Activated T-cell treated with anti-CD3 and anti-CD28 coated beads for 24 hours (primary cell): ENCODE results near the gene C10orf105.

Experiments
- DNase-seq: peaks from one replicate; pipeline ENCODE4 v3.0.0-alpha.2; 2020; ENCODE audit warnings: low read depth

C10orf105 gene, protein sequence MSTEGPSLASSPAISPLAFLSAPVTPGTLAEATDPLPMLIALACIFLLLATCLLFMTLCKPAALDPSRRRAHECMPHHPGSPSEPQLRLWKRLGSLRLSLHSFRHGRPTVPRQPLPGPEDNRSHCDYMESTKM

DNA sequence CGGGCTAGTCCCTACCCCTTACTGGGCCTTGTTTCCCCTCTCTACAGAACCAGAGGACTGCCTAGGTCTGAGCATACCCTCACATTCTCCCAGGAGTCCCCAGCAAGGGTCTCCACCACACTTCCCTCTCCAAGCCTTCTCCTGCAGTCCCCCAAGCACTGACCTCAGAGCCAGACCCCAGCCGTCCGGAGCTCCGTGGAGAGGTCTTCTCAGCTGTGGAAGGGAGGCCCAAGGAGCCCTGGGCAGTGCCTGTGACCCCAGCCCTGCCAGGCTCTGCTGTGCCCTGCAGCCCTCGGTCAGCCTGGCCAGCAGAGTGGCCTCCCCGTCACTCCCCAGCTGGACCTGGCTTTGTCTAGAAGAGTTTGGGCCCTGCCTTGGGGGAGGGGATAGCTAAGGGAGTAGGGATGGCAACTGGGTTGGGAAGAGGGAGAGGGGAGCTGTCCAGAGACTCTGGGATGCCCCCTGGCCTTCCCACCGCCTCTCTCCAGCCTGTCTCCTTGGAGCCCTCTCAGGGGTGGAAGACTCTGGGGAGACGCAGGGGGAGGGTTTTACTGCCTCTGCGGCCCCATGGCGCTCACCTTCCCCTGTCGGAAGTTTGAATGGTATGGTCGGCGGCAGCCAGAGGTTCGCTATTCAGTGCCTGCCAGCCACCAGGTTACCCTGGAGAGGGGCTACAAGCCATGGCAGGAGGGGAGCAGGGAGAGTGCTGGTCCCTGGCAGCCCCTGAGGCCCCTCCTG lies at the start of gene C10orf105:
Gene C10orf105 (minus strand): TSS at position 315 of the 738 bp plus-strand sequence. CDS start 3,441 bp downstream, outside the sequence.
- DNase-seq: no peak

DNA sequence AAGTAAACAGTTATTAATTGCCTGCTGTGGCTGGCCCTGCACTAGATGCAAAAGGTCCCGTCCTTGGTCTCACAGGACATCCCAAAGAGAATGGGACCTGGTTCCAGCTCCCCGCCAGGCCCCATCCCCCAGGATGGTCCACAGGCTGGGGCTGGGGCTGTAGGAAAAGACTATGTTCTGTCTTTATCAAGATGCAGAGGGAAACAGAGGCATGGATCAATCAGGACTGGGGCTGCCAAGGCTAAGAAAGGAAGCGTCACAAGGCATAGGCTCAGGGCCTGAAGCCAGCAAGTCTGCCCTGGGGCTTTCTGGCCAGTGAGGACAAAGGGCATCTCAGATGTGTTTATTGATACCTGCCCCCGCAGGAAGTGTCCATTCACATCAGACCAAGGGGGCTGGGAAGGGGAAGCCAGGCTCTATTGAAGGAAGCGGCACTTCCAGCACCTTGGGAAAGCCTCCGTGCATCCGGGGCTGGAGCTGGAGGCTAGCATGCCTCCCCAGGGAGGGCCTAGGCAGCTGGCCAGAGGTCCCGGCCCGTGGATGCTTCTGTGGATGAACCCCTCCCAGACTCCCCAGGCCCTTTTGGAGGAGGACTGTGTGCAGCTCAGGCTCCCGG lies 48.0 kb upstream of the C10orf105 start:
- DNase-seq: no peak

DNA sequence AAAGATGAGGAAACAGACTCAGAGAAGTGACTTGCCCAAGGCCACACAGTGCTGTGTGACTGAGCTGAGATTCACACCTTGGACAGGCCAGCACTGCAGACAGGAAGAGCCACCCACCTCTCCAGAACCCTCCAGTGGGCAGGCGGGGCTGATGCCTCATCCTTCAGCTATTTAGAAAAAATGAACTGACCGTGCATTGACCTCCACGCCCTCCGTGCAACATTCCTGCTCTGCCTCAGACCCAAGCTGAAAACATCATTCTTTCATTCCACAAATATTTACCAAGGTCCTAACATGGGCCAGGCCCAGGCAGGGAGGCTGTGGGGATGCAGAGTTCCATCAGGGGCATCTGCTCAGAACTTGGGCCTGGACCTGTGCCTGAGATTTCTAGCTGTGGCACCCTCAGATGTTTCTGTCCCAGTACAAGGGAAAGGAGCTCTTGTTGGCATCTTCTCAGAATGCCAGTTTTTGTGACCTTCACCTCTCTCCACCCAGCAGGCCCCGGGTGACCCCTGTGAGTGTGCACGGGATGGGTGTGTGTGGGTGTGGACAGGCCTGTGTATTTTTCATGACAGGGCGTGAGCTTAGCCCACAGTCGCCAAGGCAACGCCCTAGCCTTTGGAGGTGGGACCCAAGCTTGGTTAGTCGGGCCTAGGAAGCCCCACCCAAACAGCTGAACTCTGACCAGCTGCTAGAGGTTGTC lies 47.3 kb upstream of the C10orf105 start:
- no peak for DNase-seq

DNA sequence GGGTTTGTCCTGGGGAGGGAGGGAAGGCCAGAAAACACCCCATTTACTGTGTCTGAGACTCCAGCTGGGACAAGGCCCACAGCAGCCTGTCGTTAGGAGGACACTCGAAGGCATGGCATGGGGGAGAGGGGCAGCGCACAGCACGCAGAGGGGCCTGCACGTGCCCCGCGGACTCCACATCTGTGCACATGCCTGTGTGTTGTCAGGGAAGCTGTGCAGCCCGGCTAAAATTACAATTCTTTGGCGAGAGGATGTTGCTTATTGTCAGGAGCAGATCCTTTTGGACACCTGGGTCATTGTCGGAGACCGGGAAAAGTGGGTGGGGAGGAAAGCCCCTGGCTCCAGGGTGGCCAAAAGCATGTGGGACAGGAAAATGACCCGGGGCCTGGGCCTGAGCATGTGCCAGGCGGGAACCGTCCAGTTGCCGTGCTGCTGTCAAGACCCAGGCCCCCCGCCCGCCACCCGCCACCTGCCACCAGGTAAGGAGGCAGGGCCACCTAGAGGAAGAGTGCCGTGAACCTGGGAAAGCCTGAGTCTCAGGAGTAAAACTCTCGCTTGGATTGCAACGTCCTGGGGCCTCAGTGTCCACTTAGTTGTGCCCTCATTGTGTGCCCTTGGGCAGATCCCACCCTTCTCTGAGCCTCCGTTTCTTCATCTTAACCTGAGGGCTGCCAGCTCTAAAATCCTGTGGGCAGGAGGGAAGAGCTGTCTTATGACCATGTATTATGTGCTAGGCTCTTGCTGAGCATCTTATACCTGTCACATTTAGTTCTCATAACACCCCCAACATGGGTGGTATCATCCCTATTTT lies 46.5 kb upstream of the C10orf105 start:
- DNase-seq: no peak

DNA sequence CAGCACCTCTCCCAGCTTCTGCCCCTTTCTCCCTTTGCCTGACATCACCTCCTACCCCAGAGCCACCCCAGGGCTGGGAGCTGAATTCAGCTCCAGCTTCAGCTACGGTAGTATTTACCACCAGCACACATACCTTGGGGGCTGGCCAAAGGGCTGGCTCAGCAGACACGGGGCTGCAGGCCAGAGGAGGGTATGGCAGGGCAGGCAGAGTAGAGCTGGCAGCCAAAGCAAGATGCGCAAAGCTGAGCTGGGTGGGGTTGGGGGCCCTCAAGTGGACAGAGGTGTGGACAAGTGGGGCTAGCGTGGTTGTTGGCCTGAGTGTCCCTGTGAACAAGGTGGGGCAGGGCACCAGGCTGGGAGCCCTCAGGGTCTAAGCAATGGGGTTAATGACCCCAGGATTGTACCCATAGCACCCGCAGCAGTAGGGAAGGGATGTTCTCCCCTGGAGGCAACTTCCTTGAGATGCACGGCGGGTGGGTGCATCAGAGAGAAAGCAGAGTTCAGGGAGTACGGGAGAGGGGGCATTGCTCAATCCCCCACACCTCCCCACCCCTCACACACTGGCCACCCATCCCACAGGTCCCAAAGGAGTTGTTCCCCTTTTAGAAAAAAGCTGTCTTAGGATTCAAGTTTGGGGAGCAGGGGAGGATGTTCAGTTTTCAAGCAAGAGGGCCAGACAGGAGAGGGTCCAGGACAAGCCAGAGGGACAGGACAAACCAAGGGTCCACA lies 45.8 kb upstream of the C10orf105 start:
- no peak for DNase-seq

DNA sequence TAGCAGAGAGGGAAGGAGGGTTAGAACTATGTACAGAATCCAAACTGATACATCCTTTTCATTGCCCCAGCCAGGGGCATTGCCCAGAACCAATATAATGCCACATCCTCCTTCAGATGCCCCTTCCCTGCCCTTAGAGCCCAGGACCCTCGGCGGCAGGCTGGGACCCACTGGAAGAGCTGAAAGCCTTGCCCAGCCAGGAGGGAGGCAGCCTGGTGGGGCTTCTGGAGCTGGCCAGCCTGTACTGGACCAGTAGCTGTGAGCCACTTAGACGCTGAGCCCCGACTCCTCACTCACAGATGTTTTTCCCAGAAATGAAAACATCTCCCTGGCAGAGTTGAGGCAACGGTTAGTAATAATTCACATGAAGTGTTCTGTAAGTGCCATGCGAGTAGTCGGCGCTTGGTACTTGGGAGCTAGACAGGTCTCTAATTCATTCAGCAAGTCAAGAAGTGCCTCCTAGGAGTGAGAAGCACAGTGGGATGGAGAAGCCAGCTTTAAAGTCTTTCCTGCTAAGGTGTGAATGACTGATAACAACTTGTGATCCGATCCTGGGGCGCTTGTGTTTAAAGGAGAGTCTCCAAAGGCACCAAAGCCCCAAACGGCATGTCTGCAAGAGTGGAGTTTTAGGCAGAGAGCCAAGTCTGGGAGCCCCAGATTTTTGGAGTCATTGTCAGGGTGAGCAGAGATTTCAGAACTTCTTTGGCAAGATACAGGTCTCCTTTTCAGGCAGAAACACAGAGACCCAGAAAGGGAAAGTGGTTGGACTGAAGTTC lies 44.0 kb upstream of the C10orf105 start:
- no peak for DNase-seq

DNA sequence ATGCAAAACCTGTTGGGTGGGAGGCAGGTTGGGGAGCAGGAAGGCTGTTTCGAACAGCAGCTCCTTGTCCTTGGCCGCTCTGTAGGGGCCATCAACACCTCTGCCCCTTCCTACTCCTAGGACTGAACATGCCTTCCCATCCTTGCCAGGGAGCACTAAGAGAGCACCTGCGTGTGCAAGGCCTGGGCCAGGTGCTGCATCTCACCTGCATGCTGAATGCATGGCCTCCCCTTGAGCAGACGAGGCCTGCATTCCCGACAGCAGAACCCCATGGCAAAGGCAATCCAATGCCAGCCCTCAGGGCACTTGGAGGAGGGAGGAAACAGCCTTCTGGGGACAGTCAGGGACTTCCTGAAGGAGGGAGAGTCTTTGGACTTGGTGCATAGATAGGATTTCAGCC lies 42.7 kb upstream of the C10orf105 start:
- DNase-seq: no peak

DNA sequence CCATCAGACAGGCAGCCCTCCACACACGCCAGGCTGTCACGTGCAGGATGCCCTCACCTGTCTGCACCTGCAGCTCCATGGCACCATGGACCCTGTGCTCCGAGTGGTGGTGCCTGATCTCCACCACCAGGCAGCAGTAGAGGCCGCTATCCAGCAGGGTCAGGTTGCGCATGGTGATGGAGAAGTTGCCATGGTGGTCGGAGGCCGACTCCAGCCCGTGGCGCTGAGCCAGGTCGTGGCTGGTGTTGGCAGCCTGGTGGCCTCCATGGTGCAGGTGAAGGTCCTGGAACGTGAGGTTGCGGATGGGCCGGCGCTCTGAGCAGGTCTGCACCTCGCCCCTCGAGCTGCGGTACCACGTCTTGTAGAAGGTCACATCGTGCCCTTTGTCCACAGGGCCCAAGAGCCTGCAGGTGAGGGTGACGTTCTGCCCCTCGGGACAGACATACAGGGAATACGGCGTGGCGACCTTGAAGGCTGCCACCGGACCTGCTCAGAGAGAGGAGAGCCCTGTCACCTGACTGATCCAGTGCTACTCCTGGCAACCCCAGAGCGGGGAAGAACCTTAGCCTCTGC lies 42.0 kb upstream of the C10orf105 start:
- DNase-seq: no peak

DNA sequence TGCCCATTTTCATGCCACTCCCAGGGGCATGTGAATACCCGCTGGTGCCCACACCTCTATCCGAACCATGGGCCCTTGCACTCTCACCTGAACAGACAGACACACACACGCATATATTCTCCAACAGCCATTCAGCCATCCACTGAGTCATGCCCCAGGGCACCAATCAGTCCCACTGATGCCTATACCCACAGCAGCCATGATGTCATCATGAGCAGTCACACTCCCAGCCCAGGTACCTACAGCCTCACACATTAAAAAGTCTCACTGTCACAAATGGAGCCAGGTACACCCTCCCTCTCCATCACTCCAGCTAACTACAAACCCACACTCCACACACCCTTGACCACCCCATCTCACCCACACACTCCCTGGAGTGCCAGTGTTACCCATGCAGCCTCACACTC lies 41.5 kb upstream of the C10orf105 start:
- no peak for DNase-seq

DNA sequence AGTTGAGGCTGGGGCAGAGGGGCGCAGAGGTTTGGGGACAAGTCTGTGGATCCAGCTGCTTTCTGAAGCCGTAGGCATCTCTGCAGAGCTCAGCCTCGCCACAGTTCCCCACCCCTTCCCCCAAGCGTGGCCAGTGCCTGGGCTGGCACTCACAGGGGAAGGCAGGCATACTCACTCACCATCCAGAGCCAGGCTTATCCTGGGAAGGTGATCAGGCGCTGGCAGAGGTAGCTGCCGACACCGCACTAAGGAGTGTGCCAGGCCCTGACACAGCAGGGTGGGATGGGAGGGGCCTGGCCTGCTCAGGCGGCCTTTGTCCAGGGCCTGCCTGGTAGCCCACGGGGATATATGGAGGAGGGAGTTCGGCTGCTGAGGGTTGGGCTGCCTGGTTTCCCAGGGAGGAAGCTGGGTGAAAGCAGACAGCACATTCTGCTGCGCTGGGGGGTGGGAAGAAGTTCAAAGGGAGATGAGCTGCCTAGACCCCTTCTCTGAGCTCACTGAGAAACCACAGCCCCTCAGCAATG lies 37.9 kb upstream of the C10orf105 start:
- no peak for DNase-seq

DNA sequence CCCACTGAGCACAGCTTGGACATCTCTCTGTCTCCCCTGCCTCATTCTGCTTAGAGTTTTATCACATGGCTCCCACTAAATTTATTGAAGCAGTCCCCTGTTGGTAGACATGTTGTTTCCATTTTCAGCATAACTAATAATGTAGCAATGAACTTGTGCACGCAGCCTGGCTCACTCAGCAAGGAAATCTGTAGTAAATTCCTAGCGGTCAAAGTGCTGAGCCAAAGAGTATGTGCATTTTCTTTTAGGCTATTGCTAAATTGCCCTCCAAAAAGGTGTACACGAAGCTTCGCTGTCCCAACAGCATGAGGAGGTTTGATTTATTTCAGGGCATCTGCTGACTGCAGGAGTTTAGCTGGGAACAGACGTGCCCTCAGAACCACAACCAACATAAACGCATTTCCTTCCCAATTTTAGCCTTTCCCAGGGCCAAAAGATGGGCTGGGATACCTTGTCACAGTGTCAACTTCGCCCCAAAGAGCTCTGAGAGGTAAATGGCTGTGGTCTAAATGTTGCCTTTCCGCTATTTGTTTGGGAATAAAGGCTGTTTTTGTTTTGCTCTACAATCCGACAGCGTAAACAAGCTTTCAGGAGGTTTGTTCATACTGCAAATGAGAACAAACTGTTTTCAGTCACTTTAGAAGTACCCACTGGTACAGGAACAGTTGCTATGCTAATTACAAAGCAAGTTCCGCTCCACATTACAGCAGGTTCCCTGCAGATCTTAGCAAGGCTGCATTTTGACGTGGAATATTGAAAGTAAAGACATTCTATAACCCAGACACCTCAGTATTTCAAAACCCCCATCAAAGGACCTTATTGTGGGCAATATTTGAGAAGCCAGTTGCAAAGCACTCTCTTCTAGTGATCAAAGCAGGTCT lies 37.0 kb upstream of the C10orf105 start:
- DNase-seq: no peak

DNA sequence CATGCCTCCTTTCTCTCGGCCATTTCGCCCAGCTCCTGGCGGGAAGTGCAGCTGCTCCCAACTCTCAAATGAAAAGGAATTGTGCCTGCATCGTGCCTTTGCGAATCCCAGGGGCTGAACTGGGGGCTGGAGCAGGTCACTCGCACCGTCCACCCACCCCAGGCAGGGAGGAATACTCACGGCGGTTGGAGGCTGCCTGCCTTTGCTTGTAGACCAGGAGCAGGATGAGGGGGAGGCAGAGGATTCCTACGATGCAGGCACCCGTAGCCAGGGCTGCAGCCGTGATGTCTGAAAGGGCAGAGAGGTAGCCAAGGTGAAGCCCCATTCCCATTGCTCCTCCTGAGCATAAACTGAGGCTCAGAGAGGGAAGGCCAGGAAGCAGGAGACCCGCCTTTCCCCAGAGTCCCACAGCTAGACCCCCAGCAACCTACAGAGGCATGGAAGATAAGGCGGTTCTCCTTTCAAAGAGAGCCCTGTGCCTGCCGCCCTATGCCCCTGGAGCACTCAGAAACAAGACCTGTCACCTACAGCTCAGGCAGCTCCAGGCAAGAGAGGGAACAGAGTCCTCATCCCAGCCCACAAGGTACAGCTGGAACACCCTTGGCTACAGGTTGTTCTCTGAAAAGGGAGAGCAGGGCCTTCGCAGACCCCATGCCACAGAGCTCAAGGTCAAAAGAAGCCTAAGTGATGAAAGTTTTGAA lies 35.8 kb upstream of the C10orf105 start:
- DNase-seq: no peak

DNA sequence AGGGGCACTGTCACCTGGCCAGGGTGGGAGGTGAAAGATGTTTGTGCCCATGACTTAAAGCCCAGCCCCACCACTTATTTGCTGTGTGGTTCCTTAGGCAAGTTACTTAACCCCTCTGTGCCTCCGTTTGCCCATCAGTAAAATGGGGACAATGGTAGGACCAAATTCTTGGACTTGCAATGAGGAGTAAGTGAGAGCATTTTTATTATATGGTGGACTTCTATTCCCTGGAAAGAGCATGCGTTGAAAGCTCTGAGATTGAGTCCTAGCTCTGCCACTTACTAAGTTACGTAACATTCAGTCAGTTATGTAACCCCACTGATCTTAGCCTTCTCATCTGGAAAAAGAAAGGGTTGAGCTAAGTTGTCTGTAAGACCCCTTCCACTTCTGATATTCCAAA lies 35.0 kb upstream of the C10orf105 start:
- DNase-seq: no peak

DNA sequence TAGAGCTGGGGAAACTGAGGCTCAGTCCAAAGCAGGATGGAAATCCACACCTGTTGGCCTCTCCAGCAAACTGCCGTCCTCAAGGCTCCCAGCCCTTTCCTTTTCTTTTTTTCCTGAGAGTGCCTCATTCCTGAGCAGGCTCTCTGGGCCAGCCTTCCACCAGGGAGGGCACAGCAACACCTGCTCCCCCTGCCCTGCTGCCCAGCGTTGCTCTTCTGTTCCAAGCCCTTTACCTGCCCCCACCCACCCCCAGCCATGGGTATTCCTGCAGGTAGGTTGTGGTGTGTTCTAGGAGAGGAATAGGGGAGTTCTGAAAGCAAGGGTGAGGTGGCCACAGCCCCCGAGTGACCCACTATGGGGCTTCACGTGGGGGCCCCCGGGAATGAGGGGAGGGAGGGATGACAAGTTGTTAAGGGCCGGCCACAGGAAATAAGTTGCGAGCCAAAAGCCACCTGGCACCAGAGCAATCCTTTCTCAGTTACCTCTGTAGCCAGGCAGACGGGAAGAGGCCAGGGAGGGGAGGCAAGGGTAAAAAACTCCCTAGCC lies 34.5 kb upstream of the C10orf105 start:
- DNase-seq: no peak

DNA sequence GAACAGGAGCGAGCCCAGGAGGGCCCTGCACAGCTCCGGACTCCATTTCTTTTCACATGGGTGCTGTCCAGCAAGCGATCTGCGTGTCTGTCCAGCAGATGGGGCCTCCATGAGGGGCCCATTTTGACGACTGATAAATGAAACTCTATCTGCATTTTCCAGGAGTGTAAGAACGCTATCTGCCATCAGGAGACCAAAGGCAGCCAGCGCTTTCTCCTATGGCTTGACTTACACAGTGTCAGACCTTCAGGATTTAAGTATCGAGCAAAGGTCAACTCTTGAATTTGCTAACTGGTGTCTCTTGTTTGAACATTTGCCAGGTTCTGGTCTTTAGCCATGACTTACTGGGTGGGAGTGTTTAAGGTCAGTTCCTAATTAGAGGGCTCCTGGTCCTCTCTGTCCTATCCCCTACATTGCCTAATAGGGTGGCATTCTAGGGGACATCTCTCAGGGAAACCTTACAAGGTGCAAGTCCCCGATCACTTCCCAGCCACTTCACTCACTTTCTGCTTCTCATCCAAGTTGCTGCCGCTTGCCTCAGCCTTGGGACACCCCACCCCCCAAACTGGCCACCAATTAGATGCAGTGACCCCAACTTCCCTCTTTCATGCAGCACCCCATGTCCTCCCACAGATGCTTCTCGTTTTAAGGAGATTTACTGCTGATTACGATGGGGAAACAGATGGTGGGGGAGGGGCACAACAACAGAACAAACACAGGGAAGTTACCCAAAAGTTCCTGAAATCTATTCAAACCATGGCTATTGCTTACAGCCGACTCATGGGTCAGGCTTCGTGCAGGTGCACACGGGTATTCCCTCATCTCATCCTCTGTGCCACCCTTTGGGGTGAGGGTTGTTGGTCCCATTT lies 33.7 kb upstream of the C10orf105 start:
- no peak for DNase-seq

DNA sequence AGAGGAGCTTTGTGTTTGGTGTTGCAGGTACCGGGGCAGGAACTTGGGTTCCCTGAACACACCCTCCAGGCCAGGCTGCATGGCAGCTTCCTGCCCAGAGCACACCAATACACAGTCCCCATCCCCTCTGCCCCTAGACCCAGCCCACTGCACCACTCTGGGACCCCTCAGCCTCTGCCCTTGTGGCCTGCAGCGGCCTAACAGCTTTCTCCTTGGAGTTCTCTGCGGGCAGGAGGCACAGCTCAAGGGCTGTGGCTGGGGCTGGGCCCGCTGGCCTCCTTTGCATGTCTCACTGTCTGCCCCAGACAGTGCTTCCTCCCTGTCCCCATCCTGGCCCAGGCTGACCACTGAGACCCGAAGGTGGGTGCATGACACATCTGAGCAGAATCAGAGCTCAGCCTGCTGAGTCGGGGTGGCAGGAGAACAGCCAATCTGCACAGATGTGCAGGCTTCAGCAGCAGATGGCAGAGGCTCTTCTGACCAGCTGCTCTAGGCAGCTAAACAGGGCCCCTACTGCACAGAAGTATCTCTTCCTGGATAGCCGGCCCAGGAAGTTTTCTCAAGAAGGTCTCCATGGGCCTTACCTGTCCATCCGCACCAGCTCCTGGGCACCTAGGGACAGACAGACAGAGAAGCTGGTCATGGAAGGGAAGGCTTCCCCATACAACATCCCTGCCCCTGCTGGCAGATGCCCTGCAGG lies 33.0 kb upstream of the C10orf105 start:
- no peak for DNase-seq
